ENCODE results near the gene EFHD2.
"Not testable (repeated sequence)": the region's sequence is repeated elsewhere in the genome, so short reads cannot be mapped to it uniquely, and the experiment has no call there.

EFHD2 gene

GRCh38 chr1:15412843-15413242, 3.2 kb downstream of the EFHD2 start:
- no peak for DNase-seq

GRCh38 chr1:15413563-15414444, 4.1 kb downstream of the EFHD2 start:
- DNase-seq = no peak

GRCh38 chr1:15414445-15414983, 4.8 kb downstream of the EFHD2 start:
- no peak for DNase-seq

GRCh38 chr1:15417059-15417934, 7.6 kb downstream of the EFHD2 start:
- DNase-seq = peak; percentile 89

GRCh38 chr1:15418806-15419515, 9.3 kb downstream of the EFHD2 start:
- no peak for DNase-seq

- no peak for DNase-seq
Observed at GRCh38 chr1:15420853-15421465, 11.3 kb downstream of the EFHD2 start.

GRCh38 chr1:15422871-15423270, 13.2 kb downstream of the EFHD2 start:
- DNase-seq = no peak

GRCh38 chr1:15423355-15424077, 13.8 kb downstream of the EFHD2 start:
- DNase-seq = no peak

GRCh38 chr1:15424146-15424667, 14.5 kb downstream of the EFHD2 start:
- DNase-seq = no peak

GRCh38 chr1:15424981-15425380, 15.3 kb downstream of the EFHD2 start:
- no peak for DNase-seq

GRCh38 chr1:15425521-15425920, 15.8 kb downstream of the EFHD2 start:
- no peak for DNase-seq

- no peak for DNase-seq
Observed at GRCh38 chr1:15425958-15426357, 16.3 kb downstream of the EFHD2 start.

GRCh38 chr1:15426492-15427279, 17.0 kb downstream of the EFHD2 start:
- peak; percentile 29 for DNase-seq

GRCh38 chr1:15427280-15427666, 17.6 kb downstream of the EFHD2 start:
- DNase-seq = no peak

- not testable (repeated sequence) for DNase-seq
Observed at GRCh38 chr1:15428252-15428651, 18.6 kb downstream of the EFHD2 start.

GRCh38 chr1:15428815-15429435, 19.2 kb downstream of the EFHD2 start:
- DNase-seq = no peak

- peak; percentile 90 for DNase-seq
Observed at GRCh38 chr1:15429701-15430149, 20.0 kb downstream of the EFHD2 start.

GRCh38 chr1:15430787-15431570, 21.3 kb downstream of the EFHD2 start:
- DNase-seq = peak; percentile 70

- DNase-seq = no peak
Observed at GRCh38 chr1:15431571-15431948, 21.9 kb downstream of the EFHD2 start.
